Endodermal cell (in vitro differentiated cells): Measurements from ENCODE around the gene CPA3. TPM values are rescaled to one million over a fixed set of nuclear protein-coding genes. Genes with fewer than 3 reads are reported as not detected.

Experiments
- DNase-seq: peaks from one replicate; pipeline ENCODE4 v3.0.0-alpha.2; 2017
- H3K27ac ChIP-seq: 2 replicates; pipeline ENCODE4 v1.5.1; 2013; ENCODE audit warnings: mild to moderate bottlenecking, low read depth, low read length, moderate library complexity
- H3K27me3 ChIP-seq: 2 replicates; pipeline ENCODE4 v1.6.1; 2013; ENCODE audit warnings: mild to moderate bottlenecking, low read length, moderate library complexity; ENCODE audit not compliant: insufficient read depth, control insufficient read depth, poor library complexity, severe bottlenecking
- H3K36me3 ChIP-seq: 2 replicates; pipeline ENCODE4 v1.7.0; 2013; ENCODE audit warnings: mild to moderate bottlenecking, low read length, moderate library complexity; ENCODE audit not compliant: control insufficient read depth, insufficient read depth
- H3K4me1 ChIP-seq: one replicate; pipeline ENCODE4 v1.7.0; 2013; ENCODE audit warnings: low read length; ENCODE audit not compliant: control insufficient read depth, insufficient read depth
- H3K4me3 ChIP-seq: 2 replicates; pipeline ENCODE4 v1.5.1; 2013; ENCODE audit warnings: mild to moderate bottlenecking, low read length, moderate library complexity
- H3K9ac ChIP-seq: 2 replicates; pipeline ENCODE4 v1.6.1; 2013; ENCODE audit warnings: mild to moderate bottlenecking, low read length, moderate library complexity; ENCODE audit not compliant: poor library complexity, severe bottlenecking; ENCODE audit errors: extremely low read depth
- H3K9me3 ChIP-seq: 2 replicates; pipeline ENCODE4 v1.6.1; 2013; ENCODE audit warnings: mild to moderate bottlenecking, low read length, moderate library complexity; ENCODE audit not compliant: control insufficient read depth
- H3K27ac Mint-ChIP-seq: 2 replicates; pipeline ENCODE4 v1.8.0; 2020; ENCODE audit warnings: mixed read lengths
- H3K27me3 Mint-ChIP-seq: 2 replicates; pipeline ENCODE4 v1.8.0; 2021; ENCODE audit warnings: mild to moderate bottlenecking, mixed read lengths; ENCODE audit not compliant: insufficient read depth
- H3K36me3 Mint-ChIP-seq: 2 replicates; pipeline ENCODE4 v1.8.0; 2020; ENCODE audit warnings: low read depth, mixed read lengths
- H3K4me1 Mint-ChIP-seq: 2 replicates; pipeline ENCODE4 v1.8.0; 2020; ENCODE audit warnings: mixed read lengths
- H3K4me3 Mint-ChIP-seq: 2 replicates; pipeline ENCODE4 v1.8.0; 2020; ENCODE audit warnings: mild to moderate bottlenecking, moderate library complexity, mixed read lengths
- H3K9me3 Mint-ChIP-seq: 2 replicates; pipeline ENCODE4 v1.8.0; 2020; ENCODE audit warnings: mild to moderate bottlenecking, mixed read lengths
- total RNA-seq, 2 donors: library from RNA; stranded (reverse); fragmentation: NEBNext Ultra II Directional in 1 of 2; extraction: Animal tissue kit (Norgen Biotek cat#: 25700) in 1 of 2; gene quantifications; 2 replicates in 1 of 2; 3 replicates in 1 of 2; pipeline ENCODE4 v1.2.1, GENCODE V29; 2021
- TF ChIP-seq, protein P1 (sequence below): fragments of 200-600 bp; sonication (generic); conservative IDR thresholded peaks from 2 replicates; pipeline ENCODE4 v1.5.0; 2021; ENCODE audit warnings: antibody characterized with exemption, mild to moderate bottlenecking

CPA3 gene
- total RNA-seq, 2 donors from 2014 or later = not detected

DNA sequence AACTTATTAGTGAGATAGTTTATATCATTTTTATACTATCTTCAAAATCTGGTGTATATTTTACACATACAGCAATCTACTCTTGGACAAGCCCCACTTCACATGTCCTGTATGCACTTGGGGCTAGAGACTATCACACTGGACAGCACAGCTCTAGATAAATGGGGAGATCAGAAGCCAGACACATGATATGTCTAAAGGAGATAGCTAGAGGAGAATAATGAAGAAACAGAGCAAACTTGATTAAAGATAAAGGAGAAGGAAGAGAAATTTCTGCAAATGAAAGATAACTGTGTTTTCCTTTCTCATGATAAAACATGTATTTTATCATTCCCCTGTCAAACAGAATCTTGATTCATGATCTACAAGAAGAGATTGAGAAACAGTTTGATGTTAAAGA is 13.0 kb downstream of the CPA3 start:
- Mint-ChIP-seq H3K4me3 (no peak overlapping the region), H3K4me1 (no peaks in the 10 kb centered on the region), H3K27me3 (no peaks in the 10 kb centered on the region), H3K36me3 (no peaks in the 10 kb centered on the region), H3K27ac (no peak overlapping the region), H3K9me3 (no peaks in the 10 kb centered on the region)
- H3K4me3 ChIP-seq = no peak overlapping the region
- no peak for DNase-seq
- no peaks in the 10 kb centered on the region for H3K4me1 ChIP-seq
- no peaks in the 10 kb centered on the region for H3K36me3 ChIP-seq
- TF ChIP-seq, protein P1, sequence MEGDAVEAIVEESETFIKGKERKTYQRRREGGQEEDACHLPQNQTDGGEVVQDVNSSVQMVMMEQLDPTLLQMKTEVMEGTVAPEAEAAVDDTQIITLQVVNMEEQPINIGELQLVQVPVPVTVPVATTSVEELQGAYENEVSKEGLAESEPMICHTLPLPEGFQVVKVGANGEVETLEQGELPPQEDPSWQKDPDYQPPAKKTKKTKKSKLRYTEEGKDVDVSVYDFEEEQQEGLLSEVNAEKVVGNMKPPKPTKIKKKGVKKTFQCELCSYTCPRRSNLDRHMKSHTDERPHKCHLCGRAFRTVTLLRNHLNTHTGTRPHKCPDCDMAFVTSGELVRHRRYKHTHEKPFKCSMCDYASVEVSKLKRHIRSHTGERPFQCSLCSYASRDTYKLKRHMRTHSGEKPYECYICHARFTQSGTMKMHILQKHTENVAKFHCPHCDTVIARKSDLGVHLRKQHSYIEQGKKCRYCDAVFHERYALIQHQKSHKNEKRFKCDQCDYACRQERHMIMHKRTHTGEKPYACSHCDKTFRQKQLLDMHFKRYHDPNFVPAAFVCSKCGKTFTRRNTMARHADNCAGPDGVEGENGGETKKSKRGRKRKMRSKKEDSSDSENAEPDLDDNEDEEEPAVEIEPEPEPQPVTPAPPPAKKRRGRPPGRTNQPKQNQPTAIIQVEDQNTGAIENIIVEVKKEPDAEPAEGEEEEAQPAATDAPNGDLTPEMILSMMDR = no peak
- no peaks in the 10 kb centered on the region for H3K9me3 ChIP-seq
- H3K27ac ChIP-seq = no peak overlapping the region
- no peak overlapping the region for H3K9ac ChIP-seq
- H3K27me3 ChIP-seq = no peaks in the 10 kb centered on the region

DNA sequence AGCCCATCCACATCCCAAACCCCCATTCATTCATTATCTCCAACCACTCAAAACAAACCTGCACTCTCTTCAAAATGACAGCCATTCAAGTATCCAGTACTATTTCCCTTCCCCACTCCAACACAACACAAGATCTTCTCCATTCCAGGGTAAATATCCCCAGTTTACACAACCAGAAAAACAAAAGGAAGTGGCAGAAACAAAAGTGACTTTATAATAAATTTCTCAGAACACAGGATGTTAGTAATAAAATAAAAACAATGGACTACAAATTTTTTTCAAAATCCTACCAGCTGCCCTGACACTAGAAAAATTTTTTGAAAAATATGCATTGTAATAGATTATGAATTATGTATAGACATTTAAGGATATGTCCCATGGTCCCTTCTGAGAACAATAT is 14.2 kb downstream of the CPA3 start:
- Mint-ChIP-seq H3K27ac (no peak overlapping the region), H3K4me1 (no peaks in the 10 kb centered on the region)

DNA sequence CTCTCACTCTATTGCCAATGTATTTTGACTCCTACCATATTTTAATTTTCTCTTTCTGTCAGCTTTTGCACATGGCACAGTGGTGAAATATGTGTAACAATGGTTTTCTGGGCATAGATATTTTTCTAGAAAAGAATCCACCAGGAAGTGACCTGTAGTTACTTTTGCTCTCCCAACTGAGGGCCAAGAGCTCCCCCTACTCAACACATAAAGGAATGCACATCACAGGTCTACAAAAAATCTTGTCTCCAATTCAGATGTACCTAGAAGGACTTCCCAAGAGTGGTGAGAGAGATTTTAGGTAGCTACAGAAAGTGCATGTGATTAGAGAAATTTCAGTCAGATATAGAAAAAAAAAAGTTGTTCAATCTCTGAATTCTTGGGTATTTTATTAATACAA is 15.6 kb downstream of the CPA3 start:
- Histone ChIP-seq H3K4me1 (no peaks in the 10 kb centered on the region), H3K9ac (no peak overlapping the region), H3K4me3 (no peak overlapping the region), H3K27me3 (no peaks in the 10 kb centered on the region), H3K27ac (no peak overlapping the region), H3K36me3 (no peaks in the 10 kb centered on the region), H3K9me3 (no peaks in the 10 kb centered on the region)
- Mint-ChIP-seq H3K27me3 (no peaks in the 10 kb centered on the region), H3K27ac (no peak overlapping the region), H3K36me3 (no peaks in the 10 kb centered on the region), H3K9me3 (no peaks in the 10 kb centered on the region), H3K4me1 (no peaks in the 10 kb centered on the region), H3K4me3 (no peak overlapping the region)
- TF ChIP-seq, protein P1 = peak; percentile 81
- peak; percentile 60 for DNase-seq

More for the DNA sequence above, 14.2 kb downstream of the CPA3 start:
- Mint-ChIP-seq H3K9me3 (no peaks in the 10 kb centered on the region), H3K4me3 (no peak overlapping the region), H3K27me3 (no peaks in the 10 kb centered on the region), H3K36me3 (no peaks in the 10 kb centered on the region)
- no peaks in the 10 kb centered on the region for H3K9me3 ChIP-seq
- no peak overlapping the region for H3K9ac ChIP-seq
- H3K4me1 ChIP-seq = no peaks in the 10 kb centered on the region
- H3K4me3 ChIP-seq = no peak overlapping the region
- TF ChIP-seq, protein P1 = no peak
- no peaks in the 10 kb centered on the region for H3K36me3 ChIP-seq
- no peak overlapping the region for H3K27ac ChIP-seq
- no peaks in the 10 kb centered on the region for H3K27me3 ChIP-seq
- DNase-seq = no peak
